Stimulated activated CD8-positive, alpha-beta memory T cell treated with anti-CD3 and anti-CD28 coated beads, Interleukin-4, amount 100 ng/mL, for 24 hours (primary cell): ENCODE results near the gene TMEM235.

Experiments
- DNase-seq: peaks from one replicate; pipeline ENCODE4 v3.0.0-alpha.2; 2020; ENCODE audit warnings: low read depth

The TMEM235 gene

DNA sequence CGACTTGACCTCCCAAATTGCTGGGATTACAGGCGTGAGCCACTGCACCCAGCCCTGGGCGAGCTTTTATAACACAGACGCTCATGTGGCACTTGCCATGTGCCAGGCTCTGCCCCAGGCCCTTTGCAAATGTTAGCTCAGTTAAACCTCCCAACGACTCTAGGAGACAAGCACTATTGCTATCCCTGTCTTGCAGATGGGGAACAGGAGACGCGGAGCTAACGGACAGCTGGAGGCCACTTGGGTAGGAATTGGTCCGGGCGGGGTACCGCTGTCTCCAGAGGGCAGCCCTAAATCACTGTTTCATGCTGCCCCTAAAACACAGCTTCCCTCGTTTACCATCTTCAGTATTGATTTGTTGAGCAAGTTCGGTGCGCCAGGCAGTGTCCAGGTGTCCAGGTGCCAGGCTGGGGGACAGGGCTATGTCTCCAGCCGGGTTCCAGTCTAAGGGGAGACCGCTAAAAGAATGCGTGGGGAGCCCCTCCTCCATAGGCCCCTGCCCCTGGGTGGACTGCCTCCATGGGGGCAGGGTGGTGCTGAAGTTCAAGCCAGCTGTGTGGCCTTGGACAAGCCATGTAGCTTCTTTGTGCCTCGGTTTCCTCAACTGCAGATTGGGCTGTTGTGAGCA lies 23.7 kb downstream of the TMEM235 start:
- no peak for DNase-seq

DNA sequence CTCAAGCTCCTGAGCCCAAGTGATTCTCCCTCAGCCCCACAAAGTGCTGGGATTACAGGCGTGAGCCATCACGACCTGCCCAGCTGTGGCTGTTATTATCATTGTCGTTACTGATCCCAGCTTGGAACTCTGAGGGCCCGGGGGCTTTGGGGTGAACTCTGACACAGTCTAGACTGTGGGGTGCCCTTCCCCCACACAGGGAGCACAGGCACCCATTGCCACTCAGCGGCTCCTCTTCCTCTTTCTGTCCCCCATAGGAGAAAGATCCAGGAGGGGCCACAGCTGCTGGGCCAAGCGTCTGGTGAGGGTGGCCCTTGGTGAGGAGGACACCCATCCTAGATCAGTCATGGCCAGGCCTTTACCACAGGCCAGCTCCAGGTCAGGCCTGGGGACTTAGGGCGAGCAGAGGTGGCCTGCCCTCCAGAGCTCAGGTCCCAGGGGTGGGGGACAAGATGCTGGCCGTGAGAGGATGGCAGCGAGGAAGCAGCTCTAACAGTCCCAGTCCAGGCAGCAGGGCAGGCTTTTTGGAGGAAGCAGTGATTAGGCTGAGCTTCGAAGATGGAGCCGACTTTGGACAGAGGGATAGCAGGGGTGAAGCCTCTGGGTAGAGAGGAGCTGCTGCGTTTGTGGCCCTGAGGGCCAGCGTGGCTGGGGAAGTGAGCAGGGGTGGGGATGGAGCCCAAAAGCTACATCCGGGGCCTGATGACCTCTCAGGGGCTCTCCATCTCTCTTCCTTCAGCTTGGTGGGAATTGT lies 24.7 kb downstream of the TMEM235 start:
- no peak for DNase-seq

DNA sequence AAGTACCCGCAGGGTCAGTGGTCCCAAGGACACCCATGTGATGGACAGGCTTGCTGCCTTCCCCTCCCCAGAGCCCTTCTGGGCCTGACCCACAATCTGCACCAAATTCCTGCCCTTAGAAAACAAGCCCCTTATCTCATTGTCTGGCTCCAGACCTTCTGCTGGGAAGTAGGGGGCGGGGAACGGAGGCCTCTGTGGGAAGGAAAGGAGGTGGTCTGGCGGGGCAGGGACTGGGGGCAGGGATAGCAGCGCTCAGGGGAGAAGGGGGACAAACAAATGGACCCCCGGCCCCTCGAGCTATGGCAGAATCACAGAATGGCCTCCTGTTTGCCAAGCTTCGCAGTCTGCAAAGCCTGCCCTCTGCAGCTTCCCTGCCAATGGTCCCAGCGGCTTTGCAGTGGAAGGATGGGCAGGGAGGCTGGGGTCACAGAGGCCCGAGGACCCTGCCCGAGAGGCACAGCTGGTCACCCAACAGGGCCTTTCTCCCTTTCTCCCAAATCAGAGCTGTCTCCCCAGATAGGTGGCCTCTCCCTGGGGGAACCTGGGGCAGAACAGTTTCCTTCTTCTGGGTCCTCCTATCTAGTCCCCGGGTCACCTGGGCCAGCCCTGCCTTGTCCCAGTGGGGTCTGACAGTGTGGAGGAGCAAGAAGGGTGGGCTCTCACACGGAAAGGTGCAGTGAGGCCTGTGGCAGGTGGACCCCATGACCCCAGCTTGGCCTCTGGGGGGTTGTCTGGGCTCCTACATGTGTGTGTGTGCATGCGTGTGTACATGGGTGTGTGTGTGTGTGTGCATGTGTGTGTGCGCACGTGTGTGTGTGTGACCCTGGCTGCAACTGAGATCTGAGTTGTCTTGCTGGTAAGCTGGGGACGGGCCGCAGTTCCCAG lies 25.5 kb downstream of the TMEM235 start:
- no peak for DNase-seq

GRCh38 chr17:78257810-78258322 lies 26.4 kb downstream of the TMEM235 start:
- DNase-seq = no peak

GRCh38 chr17:78258323-78259191 lies 27.1 kb downstream of the TMEM235 start:
- peak; percentile 41 for DNase-seq

DNA sequence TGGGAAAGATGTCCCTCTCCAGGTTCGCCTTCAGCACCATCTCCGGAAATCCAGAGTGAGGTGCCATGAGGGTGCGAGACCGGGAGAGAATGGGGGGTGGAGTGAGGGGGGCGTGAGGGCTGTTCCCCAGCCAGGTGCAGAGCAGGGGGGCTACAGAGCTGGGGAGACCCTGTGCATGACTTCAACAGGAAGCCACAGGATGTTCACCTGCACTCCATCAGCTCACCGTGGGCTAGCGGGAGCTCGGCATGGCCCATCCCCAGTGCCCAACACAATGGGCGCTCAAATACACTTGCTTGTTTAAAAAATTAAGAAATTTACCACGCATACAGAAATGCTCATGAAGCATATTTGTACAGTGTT lies 27.7 kb downstream of the TMEM235 start:
- no peak for DNase-seq

- DNase-seq = no peak
Observed at GRCh38 chr17:78263063-78263735, 31.8 kb downstream of the TMEM235 start.

DNA sequence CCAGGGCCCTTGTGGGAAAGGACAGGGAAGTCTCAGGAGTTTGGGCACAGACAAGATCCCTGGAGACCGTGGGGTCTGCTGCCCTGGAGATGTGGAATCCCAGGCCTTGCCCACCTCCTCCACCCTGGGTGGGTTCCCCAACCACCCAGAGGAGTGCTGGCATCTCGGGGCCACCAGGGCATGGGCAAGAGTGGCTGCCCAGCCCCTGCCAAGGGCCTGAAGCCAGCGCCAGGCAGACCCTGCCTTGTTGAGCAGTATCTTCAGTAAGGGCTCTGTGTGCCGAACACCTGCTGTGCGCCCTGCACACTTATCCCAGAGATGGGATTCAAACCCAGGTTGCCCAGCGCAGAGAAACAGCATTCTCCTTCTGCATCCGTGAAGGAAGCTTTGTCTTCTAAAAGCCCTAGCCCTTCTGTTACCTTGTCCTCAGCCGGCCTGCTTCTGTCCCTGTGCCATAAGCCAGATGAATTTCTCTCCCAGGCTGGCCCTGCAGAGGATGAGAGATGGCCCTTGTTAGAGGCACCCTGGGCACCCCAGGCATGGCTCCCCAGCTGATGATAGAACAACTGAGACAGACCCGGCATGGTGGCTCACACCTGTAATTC lies 32.4 kb downstream of the TMEM235 start:
- no peak for DNase-seq

DNA sequence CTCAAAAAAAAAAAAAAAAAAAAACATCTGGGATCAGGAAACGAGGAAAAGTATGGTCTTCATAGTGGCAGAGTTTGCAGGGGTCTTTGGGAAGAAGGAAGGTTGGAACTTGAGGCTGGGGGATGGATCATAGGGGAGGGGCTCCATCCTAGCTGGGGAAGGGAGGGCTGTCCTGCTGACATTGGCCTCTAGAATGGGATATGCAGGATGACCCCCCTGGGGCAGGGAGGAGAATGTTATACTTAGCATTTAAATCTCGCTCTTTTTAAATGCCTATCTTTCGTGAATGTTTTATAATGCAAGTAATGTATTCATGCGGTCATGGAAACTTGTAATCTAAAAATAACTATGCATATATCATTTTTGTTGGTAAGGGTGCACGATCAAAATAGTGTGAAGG lies 33.2 kb downstream of the TMEM235 start:
- DNase-seq = no peak

DNA sequence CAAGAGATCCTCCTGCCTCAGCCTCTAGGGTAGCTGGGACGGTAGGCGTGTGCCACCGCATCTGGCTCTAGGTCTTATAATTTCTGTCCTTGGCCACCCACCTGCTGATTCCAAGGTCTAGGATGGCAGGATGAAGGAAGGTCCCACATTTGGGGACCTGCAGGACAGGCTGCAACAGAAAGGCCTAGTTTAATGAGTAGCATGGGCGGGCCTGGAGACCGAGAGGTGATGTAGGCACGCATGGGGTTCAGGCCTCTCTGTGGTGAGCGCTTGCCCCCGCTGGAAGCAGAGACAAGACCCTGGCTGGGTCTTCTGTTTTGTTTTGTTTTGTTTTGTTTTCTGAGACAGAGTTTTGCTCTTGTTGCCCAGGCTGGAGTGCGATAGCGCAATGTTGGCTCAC lies 33.7 kb downstream of the TMEM235 start:
- no peak for DNase-seq

GRCh38 chr17:78266231-78266631 lies 34.8 kb downstream of the TMEM235 start:
- DNase-seq = no peak

- no peak for DNase-seq
Observed at GRCh38 chr17:78266771-78267170, 35.3 kb downstream of the TMEM235 start.

DNA sequence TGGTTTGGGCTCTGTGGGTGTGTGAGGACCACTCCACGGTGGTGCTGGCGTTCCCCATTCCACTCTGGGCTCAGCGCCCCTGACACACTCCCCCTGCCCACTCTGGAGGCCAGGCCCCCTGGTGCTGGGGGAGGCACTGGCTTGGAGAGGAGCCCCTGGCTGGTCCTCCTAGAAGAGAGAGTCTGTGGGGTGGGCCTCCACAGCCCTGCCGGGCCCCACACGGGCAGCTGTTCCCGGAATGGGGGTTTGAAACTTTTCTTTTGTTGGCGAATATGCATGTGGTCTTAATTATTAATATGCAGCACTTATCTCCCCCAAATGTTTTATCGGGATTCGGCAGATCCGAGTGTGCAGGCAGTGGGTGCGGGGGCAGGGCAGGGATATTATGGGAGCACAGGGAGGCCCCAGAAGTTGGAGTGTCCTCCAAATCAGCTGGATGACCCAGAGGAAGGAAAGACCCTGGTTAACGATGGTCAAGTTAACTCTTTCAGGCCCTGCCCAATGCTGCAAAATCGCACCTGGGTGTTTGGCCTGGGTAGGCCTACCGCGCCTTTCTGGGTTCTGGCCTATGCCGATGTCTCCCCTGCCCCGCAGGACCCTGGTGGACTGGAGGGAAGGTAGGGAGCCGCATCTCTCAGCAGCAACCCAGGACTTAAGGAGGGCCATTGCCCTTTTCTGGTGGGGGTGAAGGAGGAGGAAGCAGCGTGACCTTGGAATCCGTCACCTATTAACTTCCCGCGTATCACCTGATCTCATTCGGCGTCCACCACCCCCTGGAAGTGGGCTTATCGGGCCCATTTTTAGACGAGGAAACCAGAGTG lies 36.0 kb downstream of the TMEM235 start:
- DNase-seq = no peak

DNA sequence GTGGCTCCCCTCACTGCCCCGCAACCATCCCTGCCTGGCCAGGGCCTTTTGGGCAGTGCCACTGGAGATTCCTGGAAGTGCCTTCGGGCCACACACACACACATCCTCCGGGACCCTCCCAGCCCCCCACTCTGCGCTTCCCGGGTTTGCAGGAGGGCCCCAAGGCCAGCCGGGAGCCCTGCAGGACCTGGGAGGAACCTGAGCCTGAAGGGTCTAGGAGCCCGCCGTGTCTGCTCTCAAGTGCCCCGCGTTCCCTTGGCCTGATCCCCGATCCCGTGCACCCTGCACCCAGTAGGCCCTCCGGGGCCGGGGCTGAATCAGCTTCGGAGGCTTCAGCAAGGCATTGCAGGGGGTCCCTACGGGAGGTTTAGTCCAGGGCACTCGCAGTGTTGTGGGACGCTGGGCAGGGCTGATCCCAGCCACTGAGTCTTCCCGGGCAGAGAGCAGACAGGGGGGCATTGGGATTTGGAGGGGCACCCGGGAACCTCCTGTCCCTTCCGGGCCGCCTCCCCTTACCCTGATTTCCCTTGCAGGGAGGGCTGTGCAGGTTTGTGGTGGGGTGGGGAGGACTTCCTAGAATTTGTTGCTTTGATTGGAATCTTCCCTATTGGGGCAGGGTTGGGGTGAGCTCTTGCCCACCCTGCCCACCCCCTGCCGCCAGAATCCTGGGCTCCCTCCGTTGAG lies 36.9 kb downstream of the TMEM235 start:
- DNase-seq = no peak

DNA sequence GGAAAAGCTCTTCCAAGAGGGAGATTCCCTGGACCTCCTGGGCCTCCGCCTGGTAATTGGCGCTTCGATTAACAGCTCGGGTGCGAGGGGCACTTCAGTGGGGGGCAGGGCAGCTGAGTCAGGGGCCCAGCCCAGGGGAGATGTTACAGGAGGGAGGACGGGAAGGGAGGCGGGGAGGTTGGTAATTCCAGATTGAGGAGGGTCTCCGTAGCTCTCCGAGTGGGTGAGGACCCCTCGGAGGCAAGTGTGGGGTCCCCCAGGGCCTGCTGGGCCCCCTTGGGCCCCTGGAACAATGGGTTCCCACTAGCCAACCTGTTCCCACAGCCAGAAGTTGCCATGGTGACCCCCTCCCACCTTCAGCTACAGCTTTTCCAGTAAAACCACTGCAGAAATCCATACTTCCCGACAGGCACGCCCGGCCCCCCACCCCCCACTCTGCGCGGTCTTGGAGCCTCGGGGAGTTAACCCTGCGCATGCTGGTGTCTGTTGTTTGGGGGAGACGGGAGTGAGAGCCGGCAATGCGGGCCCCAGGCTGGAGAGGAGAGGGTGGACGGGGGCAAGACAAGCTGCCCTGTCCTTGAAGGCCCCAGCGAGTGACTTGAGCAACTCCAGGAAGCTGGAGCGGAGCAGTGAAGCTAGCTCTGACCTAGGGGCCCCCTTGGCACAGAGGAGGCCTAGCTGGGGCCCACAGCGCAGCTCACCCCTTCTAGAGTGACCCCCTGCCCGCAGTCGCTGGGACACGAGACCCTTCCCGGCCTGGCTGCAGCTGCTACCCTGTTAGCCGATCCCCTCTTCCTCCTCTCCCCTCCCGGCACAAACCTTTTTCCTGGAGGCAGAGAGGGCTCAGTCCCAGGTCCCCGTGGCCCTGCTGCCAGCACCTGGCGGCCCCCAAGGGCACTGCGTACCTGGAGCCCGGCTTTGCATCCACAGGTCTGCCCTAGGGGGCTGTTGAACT lies 37.8 kb downstream of the TMEM235 start:
- no peak for DNase-seq

DNA sequence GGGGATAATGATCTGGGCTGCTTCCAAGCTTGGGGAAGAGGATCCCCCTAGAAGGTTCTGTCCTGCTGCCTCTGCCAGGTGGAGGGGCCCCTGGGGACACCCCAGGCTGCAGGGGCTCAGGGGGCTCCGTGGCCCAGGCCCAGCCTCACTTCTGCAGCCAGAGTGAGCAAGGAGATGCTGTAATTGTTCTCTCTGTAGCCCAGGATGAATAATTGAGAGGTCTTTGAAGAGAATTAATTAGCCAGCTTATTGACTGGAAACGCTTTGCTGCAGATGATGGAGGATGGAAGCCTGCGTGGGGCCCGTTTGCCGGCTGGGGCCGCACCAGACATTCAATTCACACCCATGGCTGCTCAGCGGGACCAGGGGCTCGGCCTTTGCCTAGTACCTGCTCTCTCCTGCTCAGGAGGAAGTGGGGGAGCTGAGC lies 38.5 kb downstream of the TMEM235 start:
- DNase-seq = no peak

- no peak for DNase-seq
Observed at GRCh38 chr17:78271419-78272170, 40.2 kb downstream of the TMEM235 start.
